A549 (cell line): ENCODE measurements around the gene DOC2B. TPM values are rescaled to one million over a fixed set of nuclear protein-coding genes. Genes with fewer than 3 reads are reported as not detected.

Source experiments
- ATAC-seq, 2 experiments: fragments of 200-7000 bp in 1 of 2; fragments of >200 bp in 1 of 2; cut with Nextera tagmentation in 1 of 2; cut with Tn5 transposase in 1 of 2; 3 replicates each; pipeline versions ENCODE4 v1.8.0 to v1.9.1; 2018 to 2020; ENCODE audit warnings: mild to moderate bottlenecking in 1 of 2, moderate library complexity in 1 of 2
- CTCF ChIA-PET: fragments of 300-600 bp; sonication (Branson Sonifier 250); formaldehyde crosslinking; extraction: SDS; loops from one replicate; lab custom pipeline; 2021; ENCODE audit warnings: antibody characterized with exemption, inconsistent platforms; lab: Yijun Ruan, JAX
- POLR2A ChIA-PET: fragments of 350-600 bp; formaldehyde crosslinking; extraction: SDS; loops from one replicate; lab custom pipeline; 2021; ENCODE audit warnings: antibody characterized with exemption, inconsistent platforms; lab: Yijun Ruan, JAX
- DNase-seq, 2 experiments: peaks; one replicate each; pipeline versions ENCODE4 v3.0.0 to v3.0.0-alpha.2; 2011 to 2016; ENCODE audit warnings: low read depth in 1 of 2, low spot score in 1 of 2
- FAIRE-seq: peaks from 2 replicates; lab custom pipeline; 2011; peaks lifted over from hg19 to GRCh38; lab: Jason Lieb, UNC
- H3K27ac ChIP-seq, 2 experiments: fragments of >200 bp; sonication (Bioruptor Twin); formaldehyde crosslinking; 3 replicates each; pipeline ENCODE4 v1.5.1; 2016 to 2017
- H3K4me1 ChIP-seq: fragments of >200 bp; sonication (Bioruptor Twin); formaldehyde crosslinking; 3 replicates; pipeline ENCODE4 v1.6.1; 2016
- H3K4me2 ChIP-seq: fragments of >200 bp; sonication (Bioruptor Twin); formaldehyde crosslinking; 3 replicates; pipeline ENCODE4 v1.6.1; 2016
- H3K4me3 ChIP-seq: fragments of >200 bp; sonication (Bioruptor Twin); formaldehyde crosslinking; 3 replicates; pipeline ENCODE4 v1.5.1; 2016
- H3K9me3 ChIP-seq: fragments of >200 bp; sonication (Bioruptor Twin); formaldehyde crosslinking; 3 replicates; pipeline ENCODE4 v1.6.1; 2016
- CBX2 ChIP-seq: fragments of 200-600 bp; sonication (generic); IDR thresholded peaks from 2 replicates; pipeline ENCODE4 v1.6.1; 2016; ENCODE audit warnings: low read depth, mild to moderate bottlenecking, borderline replicate concordance
- CBX8 ChIP-seq: fragments of 200-600 bp; sonication (generic); IDR thresholded peaks from 2 replicates; pipeline ENCODE4 v1.6.1; 2016
- CTCF ChIP-seq: fragments of >200 bp; sonication (Bioruptor Twin); formaldehyde crosslinking; IDR thresholded peaks from 3 replicates; pipeline ENCODE4 v1.5.1; 2016
- E2F6 ChIP-seq: IDR thresholded peaks from 2 replicates; pipeline ENCODE4 v1.6.1; 2012; ENCODE audit warnings: low read depth, borderline replicate concordance
- EHF ChIP-seq: fragments of 250-450 bp; sonication (Bioruptor Pico); IDR thresholded peaks from 2 replicates; pipeline ENCODE4 v1.5.0; 2020; ENCODE audit warnings: mild to moderate bottlenecking
- ESRRA ChIP-seq: fragments of 150-350 bp; IDR thresholded peaks from 2 replicates; pipeline ENCODE4 v1.6.1; 2014; ENCODE audit warnings: mild to moderate bottlenecking, low read length, borderline replicate concordance
- FOSB ChIP-seq: fragments of 250-450 bp; sonication (Bioruptor Pico); IDR thresholded peaks from 2 replicates; pipeline ENCODE4 v1.5.0; 2020; ENCODE audit warnings: mild to moderate bottlenecking, moderate library complexity
- HES2 ChIP-seq: fragments of >200 bp; sonication (Bioruptor Twin); formaldehyde crosslinking; IDR thresholded peaks from 2 replicates; pipeline ENCODE4 v1.6.1; 2016
- HEYL ChIP-seq: fragments of 250-450 bp; sonication (Bioruptor Pico); IDR thresholded peaks from 2 replicates; pipeline ENCODE4 v1.8.0; 2021; ENCODE audit warnings: mild to moderate bottlenecking, moderate library complexity
- HOXA7 ChIP-seq: fragments of 250-450 bp; sonication (Bioruptor Pico); IDR thresholded peaks from 2 replicates; pipeline ENCODE4 v1.5.0; 2020; ENCODE audit warnings: mild to moderate bottlenecking, moderate library complexity
- HOXB13 ChIP-seq: fragments of 250-450 bp; sonication (Bioruptor Pico); IDR thresholded peaks from 2 replicates; pipeline ENCODE4 v1.5.0; 2020; ENCODE audit warnings: low read depth, mild to moderate bottlenecking, moderate library complexity
- JUNB ChIP-seq: fragments of >200 bp; sonication (Bioruptor Twin); formaldehyde crosslinking; IDR thresholded peaks from 2 replicates; pipeline ENCODE4 v1.6.1; 2016
- KDM1A ChIP-seq: fragments of 200-600 bp; sonication (generic); IDR thresholded peaks from 2 replicates; pipeline ENCODE4 v1.6.1; 2016; ENCODE audit warnings: low read depth, mild to moderate bottlenecking
- MAX ChIP-seq: IDR thresholded peaks from 2 replicates; pipeline ENCODE4 v1.6.1; 2012
- NR3C1 ChIP-seq: fragments of >200 bp; sonication (Bioruptor Twin); formaldehyde crosslinking; IDR thresholded peaks from 3 replicates; pipeline ENCODE4 v1.6.1; 2017
- PHF8 ChIP-seq: fragments of 200-600 bp; sonication (generic); IDR thresholded peaks from 2 replicates; pipeline ENCODE4 v1.6.1; 2016; ENCODE audit warnings: low read depth, mild to moderate bottlenecking, antibody characterized with exemption, moderate library complexity, borderline replicate concordance
- POLR2A ChIP-seq: IDR thresholded peaks from 2 replicates; pipeline ENCODE4 v1.6.1; 2012; ENCODE audit warnings: mild to moderate bottlenecking, low read length
- REST ChIP-seq: fragments of 200-600 bp; sonication (generic); IDR thresholded peaks from 2 replicates; pipeline ENCODE4 v1.6.1; 2016; ENCODE audit warnings: antibody characterized with exemption, mild to moderate bottlenecking, moderate library complexity
- USF2 ChIP-seq: fragments of 450-650 bp; IDR thresholded peaks from 2 replicates; pipeline ENCODE4 v1.6.1; 2014; ENCODE audit warnings: antibody characterized with exemption
- ZSCAN20 ChIP-seq: fragments of 250-450 bp; sonication (Bioruptor Pico); IDR thresholded peaks from 2 replicates; pipeline ENCODE4 v1.8.0; 2022; ENCODE audit warnings: mild to moderate bottlenecking, moderate library complexity
- WGBS: methylation state at CpG from one replicate; pipeline ENCODE4 v1.1.6; 2017; ENCODE audit errors: missing lambda C conversion rate; 5-methylcytosine and 5-hydroxymethylcytosine counted together
- polyA plus RNA-seq, 4 experiments: library from polyadenylated mRNA; depleted of rRNA in 3 of 4; stranded (reverse); fragments of >200 nt; fragmentation: RNase III in 1 of 4; extraction: RNeasy Plus Mini Kit Qiagen cat#74134 plus additional on column Dnase treatment in 1 of 4; gene quantifications; 2 replicates in 3 of 4; 3 replicates in 1 of 4; pipeline ENCODE4 v1.2.3, GENCODE V29; 2011 to 2017

Gene DOC2B
- polyA plus RNA-seq, 2 of the 4 experiments (the other 2 are of a cell fraction): 0.27 to 1.6 TPM

- TF ChIP-seq USF2 (no peak), HES2 (no peak), NR3C1 (no peak), JUNB (no peak), CBX2 (no peak), CTCF (no peak), KDM1A (no peak)
These were observed 37.1 kb upstream of the DOC2B start (continued) for GRCh38 chr17:218432-219110.

- CTCF ChIA-PET: no interaction called here
- ATAC-seq (peak; percentile 15 to 63; a peak in 5 of 6 replicates), FAIRE-seq (no peak), DNase-seq (no peak)
- WGBS: 82% methylated on average over 2 of the region's 2 CpGs
- peak overlapping the region; percentile 53 for H3K4me2 ChIP-seq
- POLR2A ChIA-PET: no interaction called here
- peaks cover 15% of the 10 kb centered on the region for H3K4me1 ChIP-seq
- H3K9me3 ChIP-seq: no peaks in the 10 kb centered on the region
- H3K27ac ChIP-seq: peak overlapping the region; percentile 64 to 85
- no peak overlapping the region for H3K4me3 ChIP-seq
- TF ChIP-seq NR3C1: no peak
- no peak for TF ChIP-seq CTCF
- no peak for TF ChIP-seq KDM1A
- TF ChIP-seq PHF8: no peak
- no peak for TF ChIP-seq ESRRA
- TF ChIP-seq EHF: no peak
- no peak for TF ChIP-seq HOXA7 (CRISPR knock-in tag)
- no peak for TF ChIP-seq POLR2A
- no peak for TF ChIP-seq USF2
- TF ChIP-seq CBX2: no peak
- TF ChIP-seq HOXB13 (CRISPR knock-in tag): no peak
- TF ChIP-seq CBX8: no peak
- no peak for TF ChIP-seq ZSCAN20 (CRISPR knock-in tag)
- TF ChIP-seq FOSB (CRISPR knock-in tag): no peak
- TF ChIP-seq REST: no peak
- TF ChIP-seq E2F6: no peak
- no peak for TF ChIP-seq MAX
- TF ChIP-seq HEYL (CRISPR knock-in tag): no peak
These were observed 35.2 kb upstream of the DOC2B start for GRCh38 chr17:216625-217024.
